GM21737 (cell line): ENCODE results near the gene HDAC11.
"Not testable (repeated sequence)": the region's sequence is repeated elsewhere in the genome, so short reads cannot be mapped to it uniquely, and the experiment has no call there.

ENCODE experiments used
- ATAC-seq: cut with Tn5 transposase; IDR thresholded peaks from one replicate; pipeline ENCODE4 v1.9.1; 2021; ENCODE audit warnings: mild to moderate bottlenecking, moderate library complexity; ENCODE audit not compliant: unreplicated experiment

Gene HDAC11, protein sequence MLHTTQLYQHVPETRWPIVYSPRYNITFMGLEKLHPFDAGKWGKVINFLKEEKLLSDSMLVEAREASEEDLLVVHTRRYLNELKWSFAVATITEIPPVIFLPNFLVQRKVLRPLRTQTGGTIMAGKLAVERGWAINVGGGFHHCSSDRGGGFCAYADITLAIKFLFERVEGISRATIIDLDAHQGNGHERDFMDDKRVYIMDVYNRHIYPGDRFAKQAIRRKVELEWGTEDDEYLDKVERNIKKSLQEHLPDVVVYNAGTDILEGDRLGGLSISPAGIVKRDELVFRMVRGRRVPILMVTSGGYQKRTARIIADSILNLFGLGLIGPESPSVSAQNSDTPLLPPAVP

DNA sequence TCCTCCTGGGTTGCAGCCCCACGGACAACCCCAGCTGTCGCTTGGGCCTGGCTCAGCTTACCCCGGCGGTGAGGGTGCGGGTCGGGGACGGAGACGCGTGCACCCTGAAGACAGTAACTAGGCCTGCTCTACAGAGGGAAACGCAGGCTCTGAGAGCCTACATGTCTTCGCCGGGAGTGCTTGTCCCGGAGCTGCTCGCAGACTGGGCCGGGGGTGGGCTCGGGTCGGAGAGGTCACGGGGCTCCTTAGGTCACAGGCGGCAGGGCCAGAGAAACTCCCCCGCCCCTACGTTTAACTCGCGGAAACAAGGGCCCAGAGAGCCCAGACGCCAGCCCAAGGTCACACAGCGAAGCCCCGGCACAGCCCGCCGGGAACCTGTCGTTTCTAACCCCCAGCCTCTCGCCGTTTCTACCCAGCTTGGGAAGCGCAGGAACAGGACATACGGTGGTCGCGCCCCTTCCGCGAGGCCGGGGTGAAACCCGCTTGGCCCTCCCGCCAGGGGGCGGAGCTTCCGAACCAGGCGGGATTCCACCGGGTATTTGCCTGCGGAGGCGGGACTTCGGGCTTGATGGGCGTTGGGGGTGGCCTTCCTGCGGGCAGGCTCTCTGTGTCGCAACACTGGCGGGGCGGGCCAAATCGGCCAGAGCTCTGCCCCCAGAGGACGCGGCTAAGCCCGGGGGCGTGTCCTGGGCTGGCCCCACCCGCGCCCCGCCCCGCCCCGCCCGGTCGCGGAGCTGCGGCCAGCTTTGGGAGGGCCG is at the start of gene HDAC11:
TSS of gene HDAC11 (plus strand) at position 725 of the 758 bp plus-strand sequence. CDS start 42 bp downstream, outside the sequence.
- ATAC-seq: peak; percentile 96

DNA sequence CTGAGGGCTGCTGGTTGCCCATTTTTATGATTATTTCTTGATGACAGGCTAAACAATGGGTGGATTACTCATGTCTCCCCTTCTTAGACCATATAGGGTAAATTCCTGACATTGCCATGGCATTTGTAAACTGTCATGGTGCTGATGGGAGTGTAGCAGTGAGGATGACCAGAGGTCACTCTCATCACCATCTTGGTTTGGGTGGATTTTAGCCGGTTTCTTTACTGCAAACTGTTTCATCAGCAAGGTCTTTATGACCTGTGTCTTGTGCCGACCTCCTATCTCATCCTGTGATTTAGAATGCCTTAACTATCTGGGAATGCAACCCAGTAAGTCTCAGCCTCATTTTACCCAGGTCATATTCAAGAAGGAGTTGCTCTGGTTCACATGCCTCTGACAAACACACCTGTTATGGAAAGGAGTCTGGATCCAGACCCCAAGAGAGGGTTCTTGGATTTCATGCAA is 49.7 kb upstream of the HDAC11 start:
- not testable (repeated sequence) for ATAC-seq

DNA sequence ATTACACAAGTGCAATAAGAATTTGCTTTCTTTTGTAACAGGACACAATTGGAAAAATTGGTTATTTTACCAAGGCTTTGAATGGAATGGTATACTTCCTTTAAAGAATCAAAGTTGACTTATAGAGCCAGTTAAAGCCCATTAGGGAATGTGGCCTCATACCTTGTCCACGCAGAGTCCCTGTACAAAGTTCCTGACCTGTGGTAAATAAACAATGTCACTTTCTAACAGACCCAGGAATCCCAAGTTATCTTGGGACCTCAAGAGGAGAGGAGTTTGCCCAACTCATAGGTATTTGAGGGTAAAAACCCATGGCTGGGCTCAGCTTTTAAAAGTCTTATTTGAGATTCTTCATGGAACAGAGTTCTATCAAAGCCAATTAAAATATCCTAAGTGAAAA is 48.0 kb upstream of the HDAC11 start:
- ATAC-seq: no peak

DNA sequence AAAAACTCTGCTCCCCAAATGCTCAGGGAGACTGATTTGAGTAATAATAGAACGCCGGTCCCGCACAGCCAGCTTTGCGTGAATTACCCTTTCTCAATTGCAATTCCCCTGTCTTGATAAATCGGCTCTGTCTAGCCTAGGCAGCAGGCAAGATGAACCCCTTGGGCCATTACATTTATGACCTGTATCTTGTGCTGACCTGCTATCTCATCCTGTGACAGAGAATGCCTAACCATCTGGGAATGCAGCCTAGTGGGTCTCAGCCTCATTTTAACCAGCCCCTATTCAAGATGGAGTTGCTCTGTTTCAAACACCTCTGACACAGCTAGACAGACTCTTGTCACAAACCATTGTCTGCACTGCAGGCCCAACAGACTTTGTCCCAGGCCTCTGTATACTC is 46.2 kb upstream of the HDAC11 start:
- no peak for ATAC-seq

- not testable (repeated sequence) for ATAC-seq
These were observed 43.9 kb upstream of the HDAC11 start for GRCh38 chr3:13436213-13436612.

GRCh38 chr3:13440204-13440817 is 39.8 kb upstream of the HDAC11 start:
- ATAC-seq: no peak

GRCh38 chr3:13442882-13443281 is 37.2 kb upstream of the HDAC11 start:
- not testable (repeated sequence) for ATAC-seq

DNA sequence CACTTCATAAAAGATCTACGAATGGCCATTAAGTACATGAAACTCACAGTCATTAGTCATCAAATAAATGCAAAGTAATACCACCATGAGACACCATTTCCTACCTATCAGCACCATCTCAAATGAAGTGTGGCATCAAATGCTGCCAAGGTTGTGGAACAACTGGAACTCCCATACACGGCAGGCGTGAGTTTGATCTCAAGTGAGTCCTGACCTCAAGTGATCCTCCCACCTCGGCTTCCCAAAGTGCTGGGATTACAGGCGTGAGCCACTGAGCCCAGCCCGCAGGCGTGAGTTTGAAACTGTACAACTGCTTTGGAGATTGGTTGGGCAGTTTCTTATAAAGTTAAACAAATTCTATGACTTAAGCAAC is 28.8 kb upstream of the HDAC11 start:
- peak; percentile 12 for ATAC-seq

GRCh38 chr3:13452490-13453335 is 27.4 kb upstream of the HDAC11 start:
- ATAC-seq: no peak

DNA sequence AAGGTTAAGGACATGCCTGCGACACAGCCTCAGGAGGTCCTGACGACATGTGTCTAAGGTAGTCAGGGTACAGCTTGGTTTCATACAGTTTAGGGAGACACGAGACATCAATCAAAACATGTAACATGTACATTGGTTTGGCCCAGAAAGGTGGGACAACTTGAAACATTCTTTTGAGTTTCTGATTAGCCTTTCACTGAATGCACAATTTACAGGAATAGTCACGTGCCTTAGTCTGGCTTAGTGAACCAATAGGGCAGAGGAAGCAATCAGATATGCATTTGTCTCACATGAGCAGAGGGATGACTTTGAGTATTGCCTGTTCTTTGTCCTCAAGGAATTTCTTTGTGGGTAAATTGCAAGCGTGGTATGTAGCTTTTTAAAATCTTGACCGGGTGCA is 24.5 kb upstream of the HDAC11 start:
- ATAC-seq: no peak

DNA sequence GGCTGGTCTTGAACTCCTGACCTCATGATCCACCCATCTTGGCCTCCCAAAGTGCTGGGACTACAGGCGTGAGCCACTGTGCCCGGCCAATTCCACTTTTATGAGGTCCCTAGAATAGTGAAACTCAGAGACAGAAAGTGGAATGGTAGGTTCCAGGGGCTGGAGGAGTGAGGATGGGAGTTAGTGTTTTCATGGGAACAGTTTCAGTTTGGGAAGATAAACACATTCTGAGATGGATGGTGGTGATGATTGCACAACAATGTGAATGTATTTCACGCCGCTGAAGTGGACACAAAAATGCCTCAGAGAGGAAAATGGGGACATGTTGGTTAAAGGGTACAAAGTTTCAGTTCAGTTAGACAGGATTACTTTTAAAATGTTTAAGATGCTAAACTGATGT is 22.5 kb upstream of the HDAC11 start:
- ATAC-seq: no peak

DNA sequence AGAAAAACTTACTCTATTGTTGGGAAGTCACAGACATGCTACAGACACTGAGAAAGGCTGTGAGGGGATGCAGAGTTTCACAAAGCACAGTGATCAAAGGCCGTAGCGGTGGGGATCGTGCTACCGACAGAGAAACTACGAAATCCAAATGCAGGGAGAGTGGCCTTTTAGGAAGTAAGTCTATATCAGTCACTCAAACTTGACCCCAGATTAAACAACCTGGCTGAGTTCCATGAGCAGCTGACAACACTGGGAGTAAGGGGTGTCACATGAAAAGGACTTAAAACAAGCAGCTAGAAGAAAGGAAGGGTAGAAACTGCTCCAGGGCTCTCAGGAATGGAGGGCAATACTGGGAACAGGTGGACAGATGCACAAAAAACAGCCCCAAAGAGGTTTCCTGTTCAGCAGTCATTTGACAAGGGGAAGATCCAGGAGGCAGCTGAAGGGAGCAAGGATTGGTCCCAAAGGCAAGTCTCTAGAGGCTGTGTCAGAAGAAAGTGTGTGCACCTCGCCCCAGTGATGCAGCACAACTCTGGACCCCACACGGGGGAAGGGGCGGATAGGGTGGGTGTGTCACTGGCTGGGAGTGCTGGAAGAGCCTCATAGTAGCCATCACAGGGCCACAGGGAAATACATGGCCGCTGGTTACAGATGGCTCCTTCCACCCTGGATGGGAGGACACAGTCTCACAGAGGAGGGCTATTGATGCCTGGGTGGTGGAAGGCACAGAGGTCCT is 20.3 kb upstream of the HDAC11 start:
- ATAC-seq: no peak

DNA sequence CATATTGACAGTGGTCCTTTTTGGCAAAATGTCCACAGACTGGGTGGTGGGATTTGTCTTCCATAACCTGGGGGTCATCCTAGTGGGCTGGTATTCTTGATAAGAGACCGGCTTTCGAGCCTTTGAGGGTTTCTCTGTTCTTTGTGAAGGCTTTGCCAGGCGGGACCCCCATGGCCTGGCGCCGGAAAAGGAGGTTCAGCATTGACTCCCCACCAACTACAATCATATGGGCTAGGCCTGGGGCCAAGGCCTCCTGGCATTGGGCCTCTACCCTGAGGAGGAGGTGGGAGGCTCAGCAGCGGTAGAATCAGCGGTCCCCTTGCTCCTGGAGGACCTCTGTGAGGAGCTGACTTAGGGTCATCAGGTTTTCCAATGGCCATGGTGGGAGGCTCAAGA is 19.8 kb upstream of the HDAC11 start:
- no peak for ATAC-seq

DNA sequence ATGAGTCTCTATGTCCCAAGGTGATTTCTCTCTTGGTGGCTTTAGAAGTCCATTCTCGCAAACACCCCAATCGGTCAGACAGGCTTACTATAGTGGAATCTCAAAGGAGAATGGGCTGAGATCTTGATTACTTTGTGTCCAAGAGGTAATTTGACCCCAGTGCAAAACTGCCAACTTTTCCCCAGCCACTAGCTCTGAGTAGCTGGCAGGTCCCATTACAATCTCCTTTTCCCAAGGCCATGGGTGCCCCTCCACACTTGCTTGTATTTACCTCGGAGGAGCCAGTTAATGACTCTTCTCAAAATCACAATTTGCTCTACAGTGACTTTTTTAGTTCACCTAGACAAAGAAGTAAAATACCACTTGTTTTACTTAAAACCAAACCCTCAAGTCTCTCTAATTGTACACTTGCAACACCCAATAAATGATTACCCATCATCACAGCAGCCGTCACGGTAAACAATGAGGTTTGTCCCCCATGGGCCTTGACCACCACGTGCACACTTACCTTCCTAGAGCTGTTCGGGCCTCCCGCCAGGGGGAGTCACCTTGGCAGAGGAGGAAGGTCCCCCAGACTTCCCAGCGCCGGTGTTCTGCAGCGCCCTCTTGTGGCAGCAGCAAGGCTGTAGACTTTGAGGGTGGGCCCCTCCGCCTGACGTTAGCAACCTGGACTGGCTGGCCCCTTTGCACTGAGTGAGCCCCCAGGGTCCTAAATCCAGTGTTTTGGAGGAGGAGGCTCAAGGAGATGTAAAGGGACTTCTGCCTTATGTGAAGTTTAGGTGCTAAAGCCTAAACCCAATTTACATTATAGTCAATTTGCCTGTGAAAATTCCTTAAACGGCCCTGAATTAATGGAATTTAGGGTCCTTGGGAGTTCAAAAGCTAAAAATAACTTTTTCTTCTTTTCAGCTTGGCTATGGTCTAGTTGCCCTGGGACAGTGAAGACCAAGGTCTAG is 18.7 kb upstream of the HDAC11 start:
- no peak for ATAC-seq

DNA sequence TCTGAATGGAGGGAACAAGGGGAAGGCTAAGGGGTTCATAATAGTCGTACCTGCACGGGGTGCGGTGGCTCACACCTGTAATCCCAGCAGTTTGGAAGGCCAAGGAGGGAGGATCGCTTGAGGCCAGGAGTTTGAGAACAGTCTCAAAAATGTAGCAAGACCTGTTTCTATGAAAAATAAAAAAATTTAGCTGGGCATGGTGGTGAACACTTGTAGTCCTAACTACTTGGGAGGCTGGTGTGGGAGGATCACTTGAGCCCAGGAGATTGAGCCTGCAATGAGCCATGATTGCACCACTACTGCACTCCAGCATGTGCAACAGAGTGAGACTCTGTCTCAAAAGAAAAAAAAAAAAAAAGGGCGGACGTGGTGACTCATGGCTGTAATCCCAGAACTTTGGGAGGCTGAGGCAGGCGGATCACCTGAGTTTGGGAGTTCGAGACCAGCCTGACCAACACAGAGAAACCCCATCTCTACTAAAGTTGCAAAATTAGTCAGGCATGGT is 17.9 kb upstream of the HDAC11 start:
- ATAC-seq: no peak

DNA sequence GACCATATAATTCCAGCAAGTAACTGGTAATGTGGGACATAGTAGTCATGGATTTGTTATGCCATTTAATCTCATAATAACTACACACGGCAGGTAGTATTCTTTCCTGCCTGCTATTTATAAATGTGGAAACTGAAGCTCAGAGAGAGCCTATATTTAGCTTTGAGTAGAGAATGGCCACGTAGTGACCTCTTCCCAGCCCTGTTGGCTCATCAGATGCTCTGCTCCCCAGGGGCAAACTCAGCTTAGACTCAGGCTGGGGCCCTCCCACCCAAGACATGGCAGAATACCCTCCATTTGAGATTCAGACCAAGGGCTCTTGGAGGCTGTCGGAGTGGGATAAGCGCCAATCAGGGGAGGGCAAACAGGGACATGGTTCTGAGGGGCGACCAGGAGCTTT is 17.3 kb upstream of the HDAC11 start:
- ATAC-seq: no peak

DNA sequence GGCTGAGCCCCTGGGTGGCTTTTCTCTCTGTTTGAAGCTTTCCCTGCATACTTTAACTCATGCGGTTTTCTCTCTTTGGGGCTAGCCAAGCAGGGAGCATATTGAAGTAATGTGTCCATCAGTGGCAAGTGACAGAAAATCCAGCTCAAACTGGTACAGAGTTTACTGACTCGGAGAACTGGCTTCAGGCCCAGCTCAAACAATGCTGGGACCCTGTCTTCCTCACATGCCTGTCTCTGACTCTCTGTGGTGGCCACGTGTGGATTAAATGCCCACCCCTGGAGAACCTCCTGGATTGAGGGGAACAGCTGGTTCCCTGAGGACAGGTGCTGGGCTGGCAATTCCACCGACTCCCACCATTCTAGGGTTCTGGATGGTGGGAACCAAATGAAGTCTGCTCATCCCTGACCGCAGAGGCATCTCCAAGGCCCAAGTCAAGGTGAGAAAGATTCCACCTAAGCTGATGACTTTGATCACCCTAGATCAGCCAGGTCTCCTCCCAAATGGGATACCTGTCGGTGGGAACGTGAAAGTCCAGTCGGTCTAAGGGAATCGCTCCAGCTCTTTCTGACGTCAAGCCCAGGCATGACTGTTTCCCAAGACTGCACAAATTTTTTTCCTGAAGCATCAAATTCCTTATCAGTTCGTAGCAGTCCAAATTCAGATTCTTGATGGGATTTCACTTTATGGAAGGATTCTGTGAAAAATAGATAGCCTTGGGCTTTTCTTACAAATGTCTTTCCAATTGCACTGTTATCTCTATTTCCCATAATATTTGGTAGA is 16.3 kb upstream of the HDAC11 start:
- ATAC-seq: no peak

- ATAC-seq: no peak
These were observed 14.8 kb upstream of the HDAC11 start for GRCh38 chr3:13465236-13465873.
